HL-60 (cell line): ENCODE measurements around the gene DNAL4.

Source experiments
- DNase-seq, 2 experiments: peaks; one replicate each; pipeline ENCODE4 v3.0.0-alpha.2; 2010 to 2020; ENCODE audit warnings: low read depth in 1 of 2, low spot score in 1 of 2
- H3K27ac ChIP-seq: fragments of 250-450 bp; sonication (Bioruptor Pico); replicated peaks from 2 replicates; pipeline ENCODE4 v1.5.1; 2020; ENCODE audit warnings: mild to moderate bottlenecking, moderate library complexity
- H3K27me3 ChIP-seq: fragments of 250-450 bp; sonication (Bioruptor Pico); 2 replicates; pipeline ENCODE4 v1.5.1; 2021; ENCODE audit warnings: mild to moderate bottlenecking, moderate library complexity; ENCODE audit not compliant: insufficient read depth, poor library complexity, severe bottlenecking
- H3K4me3 ChIP-seq: replicated peaks from 2 replicates; pipeline ENCODE4 v1.5.1; 2011; ENCODE audit warnings: mild to moderate bottlenecking, control low read depth, low read length; ENCODE audit not compliant: insufficient read depth
- GABPA ChIP-seq: IDR thresholded peaks from 2 replicates; pipeline ENCODE4 v1.6.1; 2012; ENCODE audit warnings: low read depth
- POLR2AphosphoS5 ChIP-seq: IDR thresholded peaks from 2 replicates; pipeline ENCODE4 v1.6.1; 2012; ENCODE audit warnings: low read depth
- SPI1 ChIP-seq: IDR thresholded peaks from 2 replicates; pipeline ENCODE4 v1.6.1; 2012; ENCODE audit warnings: low read depth, mild to moderate bottlenecking, borderline replicate concordance
- TF ChIP-seq, protein P1 (sequence below): IDR thresholded peaks from 2 replicates; pipeline ENCODE4 v1.6.1; 2012; ENCODE audit warnings: low read depth; ENCODE audit not compliant: insufficient replicate concordance
- TF ChIP-seq, protein P2 (sequence below): IDR thresholded peaks from one replicate; pipeline ENCODE4 v1.5.1; 2011; ENCODE audit warnings: low read length, control low read depth, inconsistent platforms; ENCODE audit not compliant: insufficient read depth

Gene DNAL4

DNA sequence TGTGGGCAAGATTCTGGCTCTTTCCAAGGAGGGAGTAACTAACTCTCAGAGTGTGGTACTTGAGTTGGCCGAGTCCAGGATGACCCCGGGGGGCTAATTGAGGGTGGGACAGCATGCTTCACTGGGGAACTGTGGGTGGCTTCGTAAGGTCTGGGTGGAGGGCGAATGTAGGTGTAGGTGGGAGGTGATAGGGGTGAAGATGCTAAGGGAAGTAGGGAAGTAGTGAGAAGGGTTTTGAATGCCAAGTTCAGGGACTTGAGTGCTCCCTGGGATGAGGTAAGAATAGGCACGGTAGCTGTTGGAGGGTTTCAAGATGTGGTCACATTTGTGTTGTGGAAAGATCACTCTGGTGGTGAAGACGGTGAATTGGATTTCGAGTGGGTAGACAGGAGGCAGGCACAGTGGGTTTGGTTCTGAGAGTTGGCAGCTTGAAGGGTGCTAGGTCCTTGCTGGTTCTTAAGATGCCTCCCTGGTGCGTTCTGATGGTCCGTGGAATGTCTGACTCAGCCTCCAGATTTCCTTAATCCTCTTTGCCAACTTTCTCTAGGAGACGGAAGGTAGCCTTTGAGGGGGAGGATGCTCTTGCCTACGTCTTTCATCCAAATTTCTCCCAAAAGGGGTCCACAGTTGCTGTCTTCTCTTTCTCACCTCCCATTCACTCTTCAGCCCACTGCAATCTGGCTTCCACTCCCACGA, 2.5 kb upstream of the DNAL4 start:
- no peak for DNase-seq
- Histone ChIP-seq H3K27me3 (no peaks in the 10 kb centered on the region), H3K27ac (no peak overlapping the region), H3K4me3 (no peak overlapping the region)
- TF ChIP-seq POLR2AphosphoS5 (no peak), GABPA (no peak), SPI1 (no peak)
- TF ChIP-seq, protein P1, sequence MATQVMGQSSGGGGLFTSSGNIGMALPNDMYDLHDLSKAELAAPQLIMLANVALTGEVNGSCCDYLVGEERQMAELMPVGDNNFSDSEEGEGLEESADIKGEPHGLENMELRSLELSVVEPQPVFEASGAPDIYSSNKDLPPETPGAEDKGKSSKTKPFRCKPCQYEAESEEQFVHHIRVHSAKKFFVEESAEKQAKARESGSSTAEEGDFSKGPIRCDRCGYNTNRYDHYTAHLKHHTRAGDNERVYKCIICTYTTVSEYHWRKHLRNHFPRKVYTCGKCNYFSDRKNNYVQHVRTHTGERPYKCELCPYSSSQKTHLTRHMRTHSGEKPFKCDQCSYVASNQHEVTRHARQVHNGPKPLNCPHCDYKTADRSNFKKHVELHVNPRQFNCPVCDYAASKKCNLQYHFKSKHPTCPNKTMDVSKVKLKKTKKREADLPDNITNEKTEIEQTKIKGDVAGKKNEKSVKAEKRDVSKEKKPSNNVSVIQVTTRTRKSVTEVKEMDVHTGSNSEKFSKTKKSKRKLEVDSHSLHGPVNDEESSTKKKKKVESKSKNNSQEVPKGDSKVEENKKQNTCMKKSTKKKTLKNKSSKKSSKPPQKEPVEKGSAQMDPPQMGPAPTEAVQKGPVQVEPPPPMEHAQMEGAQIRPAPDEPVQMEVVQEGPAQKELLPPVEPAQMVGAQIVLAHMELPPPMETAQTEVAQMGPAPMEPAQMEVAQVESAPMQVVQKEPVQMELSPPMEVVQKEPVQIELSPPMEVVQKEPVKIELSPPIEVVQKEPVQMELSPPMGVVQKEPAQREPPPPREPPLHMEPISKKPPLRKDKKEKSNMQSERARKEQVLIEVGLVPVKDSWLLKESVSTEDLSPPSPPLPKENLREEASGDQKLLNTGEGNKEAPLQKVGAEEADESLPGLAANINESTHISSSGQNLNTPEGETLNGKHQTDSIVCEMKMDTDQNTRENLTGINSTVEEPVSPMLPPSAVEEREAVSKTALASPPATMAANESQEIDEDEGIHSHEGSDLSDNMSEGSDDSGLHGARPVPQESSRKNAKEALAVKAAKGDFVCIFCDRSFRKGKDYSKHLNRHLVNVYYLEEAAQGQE: no peak
- TF ChIP-seq, protein P2, sequence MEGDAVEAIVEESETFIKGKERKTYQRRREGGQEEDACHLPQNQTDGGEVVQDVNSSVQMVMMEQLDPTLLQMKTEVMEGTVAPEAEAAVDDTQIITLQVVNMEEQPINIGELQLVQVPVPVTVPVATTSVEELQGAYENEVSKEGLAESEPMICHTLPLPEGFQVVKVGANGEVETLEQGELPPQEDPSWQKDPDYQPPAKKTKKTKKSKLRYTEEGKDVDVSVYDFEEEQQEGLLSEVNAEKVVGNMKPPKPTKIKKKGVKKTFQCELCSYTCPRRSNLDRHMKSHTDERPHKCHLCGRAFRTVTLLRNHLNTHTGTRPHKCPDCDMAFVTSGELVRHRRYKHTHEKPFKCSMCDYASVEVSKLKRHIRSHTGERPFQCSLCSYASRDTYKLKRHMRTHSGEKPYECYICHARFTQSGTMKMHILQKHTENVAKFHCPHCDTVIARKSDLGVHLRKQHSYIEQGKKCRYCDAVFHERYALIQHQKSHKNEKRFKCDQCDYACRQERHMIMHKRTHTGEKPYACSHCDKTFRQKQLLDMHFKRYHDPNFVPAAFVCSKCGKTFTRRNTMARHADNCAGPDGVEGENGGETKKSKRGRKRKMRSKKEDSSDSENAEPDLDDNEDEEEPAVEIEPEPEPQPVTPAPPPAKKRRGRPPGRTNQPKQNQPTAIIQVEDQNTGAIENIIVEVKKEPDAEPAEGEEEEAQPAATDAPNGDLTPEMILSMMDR: no peak

DNA sequence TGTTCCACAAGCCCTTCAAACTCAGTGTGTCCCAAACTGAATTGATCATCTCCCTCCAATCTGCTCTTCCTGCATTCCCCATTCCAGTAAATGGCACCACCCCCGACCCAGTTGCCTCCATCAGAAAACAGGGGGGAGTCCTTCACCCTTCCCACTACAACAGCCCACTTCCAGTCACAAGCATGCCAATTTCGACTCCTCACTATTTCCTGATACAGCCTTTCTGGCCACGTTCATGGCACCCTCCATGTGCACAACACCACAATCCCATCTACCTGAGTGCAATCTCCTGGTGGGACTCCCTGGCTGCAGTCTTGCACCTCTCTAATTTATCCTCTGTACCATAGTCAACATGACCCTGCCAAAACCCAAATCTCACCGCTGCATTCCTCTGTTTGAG, 1.6 kb upstream of the DNAL4 start:
- H3K27me3 ChIP-seq: no peaks in the 10 kb centered on the region
- DNase-seq: no peak

DNA sequence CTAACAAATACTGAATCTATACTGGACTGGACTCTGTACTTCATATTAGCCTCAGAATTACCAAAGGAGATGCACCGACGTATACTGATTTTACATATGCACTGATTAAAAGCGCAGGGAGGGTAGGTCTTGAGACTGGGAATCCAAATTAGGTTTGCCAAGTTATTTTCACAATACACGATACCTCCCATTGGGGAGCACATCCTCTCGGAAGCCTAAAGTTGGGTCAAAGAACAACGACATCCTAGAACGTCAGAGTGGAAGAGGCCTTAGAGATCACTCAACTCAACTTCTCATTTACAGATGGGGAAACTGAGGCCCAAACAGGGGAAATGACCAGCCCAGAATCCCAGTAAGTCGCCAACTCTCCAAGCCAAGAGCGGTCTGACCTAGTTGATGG, 626 bp downstream of the DNAL4 start:
- TF ChIP-seq GABPA (no peak), POLR2AphosphoS5 (no peak), SPI1 (no peak)
- TF ChIP-seq, protein P2: no peak
- TF ChIP-seq, protein P1: no peak
- H3K4me3 ChIP-seq: peak overlapping the region; percentile 98
- peak overlapping the region; percentile 63 for H3K27ac ChIP-seq
- no peaks in the 10 kb centered on the region for H3K27me3 ChIP-seq
- DNase-seq: no peak

More for the DNA sequence above, 1.6 kb upstream of the DNAL4 start:
- no peak overlapping the region for H3K27ac ChIP-seq
- TF ChIP-seq SPI1: no peak
- TF ChIP-seq GABPA: no peak
- no peak for TF ChIP-seq POLR2AphosphoS5
- TF ChIP-seq, protein P2: no peak
- TF ChIP-seq, protein P1: no peak
- no peak overlapping the region for H3K4me3 ChIP-seq
